GM21619 (cell line): Measurements from ENCODE around the gene TLE2.

ENCODE experiments used
- ATAC-seq: cut with Tn5 transposase; IDR thresholded peaks from one replicate; pipeline ENCODE4 v1.9.1; 2021; ENCODE audit not compliant: unreplicated experiment

TLE2 gene

GRCh38 chr19:3029065-3029923 lies at the start of gene TLE2:
TLE2 (minus strand) TSS chr19:3029280; CDS start chr19:3028904, 376 bp downstream.
- no peak for ATAC-seq

- no peak for ATAC-seq
Observed at GRCh38 chr19:3075605-3076431, 46.7 kb upstream of the TLE2 start.

GRCh38 chr19:3073931-3074595 lies 45.0 kb upstream of the TLE2 start:
- ATAC-seq: no peak

- ATAC-seq: no peak
Observed at GRCh38 chr19:3073159-3073563, 44.1 kb upstream of the TLE2 start.

- no peak for ATAC-seq
Observed at GRCh38 chr19:3071768-3072167, 42.7 kb upstream of the TLE2 start.

- ATAC-seq: no peak
Observed at GRCh38 chr19:3068071-3068470, 39.0 kb upstream of the TLE2 start.

GRCh38 chr19:3067563-3067962 lies 38.5 kb upstream of the TLE2 start:
- ATAC-seq: no peak

GRCh38 chr19:3066482-3067049 lies 37.5 kb upstream of the TLE2 start:
- no peak for ATAC-seq

GRCh38 chr19:3065675-3066357 lies 36.7 kb upstream of the TLE2 start:
- peak; percentile 50 for ATAC-seq

GRCh38 chr19:3064011-3064330 lies 34.9 kb upstream of the TLE2 start:
- ATAC-seq: no peak

GRCh38 chr19:3062165-3063105 lies 33.4 kb upstream of the TLE2 start, which contains the start of gene TLE5:
TLE5 (minus strand) TSS chr19:3062495; CDS start chr19:3062200, 295 bp downstream.
- no peak for ATAC-seq

GRCh38 chr19:3061182-3062161 lies 32.4 kb upstream of the TLE2 start:
- ATAC-seq: no peak

- ATAC-seq: no peak
Observed at GRCh38 chr19:3060857-3061181, 31.7 kb upstream of the TLE2 start.

GRCh38 chr19:3059653-3060052 lies 30.6 kb upstream of the TLE2 start:
- ATAC-seq: no peak

- no peak for ATAC-seq
Observed at GRCh38 chr19:3058821-3059314, 29.8 kb upstream of the TLE2 start.

- no peak for ATAC-seq
Observed at GRCh38 chr19:3058009-3058820, 29.1 kb upstream of the TLE2 start.

- ATAC-seq: no peak
Observed at GRCh38 chr19:3057275-3057714, 28.2 kb upstream of the TLE2 start.
